GM21619 (cell line): ENCODE measurements around the gene RAB3A.
A peak's percentile ranks its signal among the peaks of the same experiment; 100 is the strongest.
"Not testable (repeated sequence)": the region's sequence is repeated elsewhere in the genome, so short reads cannot be mapped to it uniquely, and the experiment has no call there.

Experiments used
- ATAC-seq: cut with Tn5 transposase; IDR thresholded peaks from one replicate; pipeline ENCODE4 v1.9.1; 2021; ENCODE audit not compliant: unreplicated experiment

Gene RAB3A

GRCh38 chr19:18171605-18172327, 32.1 kb downstream of the RAB3A start:
- no peak for ATAC-seq

GRCh38 chr19:18170714-18171255, 33.1 kb downstream of the RAB3A start:
- ATAC-seq, result no peak

- no peak for ATAC-seq
Measured at GRCh38 chr19:18168673-18169381, 35.0 kb downstream of the RAB3A start.

- ATAC-seq, result no peak
Measured at GRCh38 chr19:18167975-18168645, 35.7 kb downstream of the RAB3A start.

GRCh38 chr19:18167011-18167410, 36.8 kb downstream of the RAB3A start:
- no peak for ATAC-seq

GRCh38 chr19:18165794-18166544, 37.9 kb downstream of the RAB3A start:
- ATAC-seq, result no peak

GRCh38 chr19:18164072-18164471, 39.8 kb downstream of the RAB3A start:
- no peak for ATAC-seq

- ATAC-seq, result no peak
Measured at GRCh38 chr19:18161636-18162002, 42.2 kb downstream of the RAB3A start.

- no peak for ATAC-seq
Measured at GRCh38 chr19:18160971-18161635, 42.7 kb downstream of the RAB3A start.

- no peak for ATAC-seq
Measured at GRCh38 chr19:18160493-18160970, 43.3 kb downstream of the RAB3A start.

GRCh38 chr19:18159810-18160209, 44.0 kb downstream of the RAB3A start:
- no peak for ATAC-seq

- ATAC-seq, result not testable (repeated sequence)
Measured at GRCh38 chr19:18159059-18159616, 44.7 kb downstream of the RAB3A start.

- ATAC-seq, result no peak
Measured at GRCh38 chr19:18158467-18158866, 45.4 kb downstream of the RAB3A start.

- no peak for ATAC-seq
Measured at GRCh38 chr19:18157465-18158063, 46.3 kb downstream of the RAB3A start.

GRCh38 chr19:18156841-18157464, 46.9 kb downstream of the RAB3A start:
- no peak for ATAC-seq

GRCh38 chr19:18156268-18156667, 47.6 kb downstream of the RAB3A start:
- no peak for ATAC-seq

GRCh38 chr19:18155095-18156087, 48.5 kb downstream of the RAB3A start:
- ATAC-seq, result no peak

GRCh38 chr19:18153556-18154134, 50.2 kb downstream of the RAB3A start:
- peak; percentile 3 for ATAC-seq
